Type B pancreatic cell (in vitro differentiated cells): ENCODE measurements around the gene SEMA4A. TPM values are rescaled to one million over a fixed set of nuclear protein-coding genes. Genes with fewer than 3 reads are reported as not detected.
A peak's percentile ranks its signal among the peaks of the same experiment; 100 is the strongest.

ENCODE experiments used
- DNase-seq: peaks from one replicate; pipeline ENCODE4 v3.0.0; 2021; ENCODE audit warnings: mixed read lengths; ENCODE audit not compliant: unreplicated experiment; ENCODE audit errors: extremely low spot score
- H3K27ac Mint-ChIP-seq: 2 replicates; pipeline ENCODE4 v1.8.0; 2021; ENCODE audit warnings: mild to moderate bottlenecking, mixed read lengths
- H3K27me3 Mint-ChIP-seq: 2 replicates; pipeline ENCODE4 v1.8.0; 2021; ENCODE audit warnings: mixed read lengths
- H3K36me3 Mint-ChIP-seq: 2 replicates; pipeline ENCODE4 v1.8.0; 2021; ENCODE audit warnings: mixed read lengths
- H3K4me1 Mint-ChIP-seq: one replicate; pipeline ENCODE4 v1.8.0; 2021; ENCODE audit warnings: mixed read lengths; ENCODE audit not compliant: unreplicated experiment
- H3K4me3 Mint-ChIP-seq: 2 replicates; pipeline ENCODE4 v1.8.0; 2021; ENCODE audit warnings: mild to moderate bottlenecking, mixed read lengths
- H3K9me3 Mint-ChIP-seq: 2 replicates; pipeline ENCODE4 v1.8.0; 2021; ENCODE audit warnings: mixed read lengths
- CTCF ChIP-seq: fragments of 200-600 bp; sonication (generic); conservative IDR thresholded peaks from 2 replicates; pipeline ENCODE4 v1.5.0; 2021; ENCODE audit warnings: antibody characterized with exemption, mild to moderate bottlenecking
- total RNA-seq: library from RNA; stranded (reverse); gene quantifications from 2 replicates; pipeline ENCODE4 v1.2.1, GENCODE V29; 2021; ENCODE audit warnings: low replicate concordance

Gene SEMA4A
- total RNA-seq, 1 donor from 2014 or later, result 7.1 TPM

- no peaks in the 10 kb centered on the region for H3K27me3 Mint-ChIP-seq
- DNase-seq, result no peak
- no peak overlapping the region for H3K27ac Mint-ChIP-seq
- no peak for TF ChIP-seq CTCF
- peaks cover 17% of the 10 kb centered on the region for H3K36me3 Mint-ChIP-seq
- H3K4me1 Mint-ChIP-seq, result peaks cover 19% of the 10 kb centered on the region
- peak overlapping the region; percentile 66 for H3K4me3 Mint-ChIP-seq
- no peaks in the 10 kb centered on the region for H3K9me3 Mint-ChIP-seq
These were observed 42.5 kb downstream of the SEMA4A start for GRCh38 chr1:156195853-156196252.

- H3K36me3 Mint-ChIP-seq, result peaks cover 15% of the 10 kb centered on the region
- no peak for DNase-seq
- no peak for TF ChIP-seq CTCF
- H3K27me3 Mint-ChIP-seq, result no peaks in the 10 kb centered on the region
- no peaks in the 10 kb centered on the region for H3K9me3 Mint-ChIP-seq
- peak overlapping the region; percentile 66 for H3K4me3 Mint-ChIP-seq
- H3K27ac Mint-ChIP-seq, result no peak overlapping the region
- H3K4me1 Mint-ChIP-seq, result peaks cover 19% of the 10 kb centered on the region
These were observed 43.1 kb downstream of the SEMA4A start for GRCh38 chr1:156196445-156196844.

- Mint-ChIP-seq H3K9me3 (no peaks in the 10 kb centered on the region), H3K4me1 (peaks cover 14% of the 10 kb centered on the region), H3K27ac (no peak overlapping the region), H3K36me3 (peaks cover 12% of the 10 kb centered on the region), H3K4me3 (no peak overlapping the region), H3K27me3 (no peaks in the 10 kb centered on the region)
- DNase-seq, result no peak
- no peak for TF ChIP-seq CTCF
These were observed 45.5 kb downstream of the SEMA4A start for GRCh38 chr1:156198831-156199349.

GRCh38 chr1:156200044-156200443 lies 46.7 kb downstream of the SEMA4A start:
- no peaks in the 10 kb centered on the region for H3K9me3 Mint-ChIP-seq
- H3K4me3 Mint-ChIP-seq, result no peak overlapping the region
- H3K36me3 Mint-ChIP-seq, result peaks cover 11% of the 10 kb centered on the region
- H3K27me3 Mint-ChIP-seq, result no peaks in the 10 kb centered on the region
- no peak for TF ChIP-seq CTCF
- no peak overlapping the region for H3K27ac Mint-ChIP-seq
- DNase-seq, result no peak
- peaks cover 7% of the 10 kb centered on the region for H3K4me1 Mint-ChIP-seq

- no peak for TF ChIP-seq CTCF
These were observed 49.9 kb downstream of the SEMA4A start for GRCh38 chr1:156203331-156203730.

GRCh38 chr1:156204686-156205085 lies 51.3 kb downstream of the SEMA4A start:
- DNase-seq, result no peak
- Mint-ChIP-seq H3K4me1 (no peaks in the 10 kb centered on the region), H3K36me3 (peaks cover 20% of the 10 kb centered on the region), H3K4me3 (no peak overlapping the region), H3K27me3 (no peaks in the 10 kb centered on the region), H3K27ac (no peak overlapping the region), H3K9me3 (no peaks in the 10 kb centered on the region)
- no peak for TF ChIP-seq CTCF

More at GRCh38 chr1:156203331-156203730, 49.9 kb downstream of the SEMA4A start:
- peaks cover 11% of the 10 kb centered on the region for H3K36me3 Mint-ChIP-seq
- H3K9me3 Mint-ChIP-seq, result no peaks in the 10 kb centered on the region
- no peak for DNase-seq
- H3K27me3 Mint-ChIP-seq, result no peaks in the 10 kb centered on the region
- no peaks in the 10 kb centered on the region for H3K4me1 Mint-ChIP-seq
- H3K4me3 Mint-ChIP-seq, result no peak overlapping the region
- no peak overlapping the region for H3K27ac Mint-ChIP-seq
